Endothelial cell of umbilical vein (primary cell): ENCODE results near the gene PRTN3. TPM values are rescaled to one million over a fixed set of nuclear protein-coding genes. Genes with fewer than 3 reads are reported as not detected.
A peak's percentile ranks its signal among the peaks of the same experiment; 100 is the strongest.

Experiments used
- BruUV-seq: library from RNA; stranded (reverse); fragments of 400-500 nt; replicated peaks from 2 replicates; lab custom pipeline; 2021; lab: Mats Ljungman, UMichigan
- CTCF ChIA-PET: fragments of 300-600, 350-600 bp; sonication (Branson Sonifier 250); formaldehyde crosslinking; loops from one replicate; lab custom pipeline; 2021; ENCODE audit warnings: antibody characterized with exemption, inconsistent platforms; lab: Charles Lee
- POLR2A ChIA-PET: fragments of 300-600, 350-600 bp; sonication (Branson Sonifier 250); formaldehyde crosslinking; loops from one replicate; lab custom pipeline; 2021; ENCODE audit warnings: antibody characterized with exemption, inconsistent platforms; lab: Charles Lee
- DNase-seq: peaks from one replicate; pipeline ENCODE4 v3.0.0-alpha.2; 2011; ENCODE audit warnings: low read depth, low spot score
- FAIRE-seq: peaks from 2 replicates; lab custom pipeline; 2011; peaks lifted over from hg19 to GRCh38; lab: Jason Lieb, UNC
- H2AFZ ChIP-seq: 2 replicates; pipeline ENCODE4 v1.6.0; 2012; ENCODE audit warnings: low read depth, low read length, control low read depth, inconsistent platforms
- H3K27ac ChIP-seq: 2 replicates; pipeline ENCODE4 v1.5.1; 2011; ENCODE audit warnings: low read depth, mild to moderate bottlenecking, control low read depth, low read length, moderate library complexity; ENCODE audit not compliant: insufficient read depth
- H3K27me3 ChIP-seq, 2 experiments: 2 replicates each; pipeline versions ENCODE4 v1.6.0 to v1.6.1; 2011; ENCODE audit warnings: low read length in 2 of 2, mixed read lengths in 1 of 2; ENCODE audit not compliant: control insufficient read depth in 2 of 2, insufficient read depth in 2 of 2
- H3K36me3 ChIP-seq, 2 experiments: 2 replicates in 1 of 2; 3 replicates in 1 of 2; pipeline ENCODE4 v1.5.1; 2011; ENCODE audit warnings: low read length in 2 of 2, mild to moderate bottlenecking in 1 of 2, moderate library complexity in 1 of 2; ENCODE audit not compliant: control insufficient read depth in 2 of 2, insufficient read depth in 2 of 2; ENCODE audit errors: extremely low read depth in 1 of 2
- H3K4me1 ChIP-seq: 3 replicates; pipeline ENCODE4 v1.5.1; 2011; ENCODE audit warnings: mild to moderate bottlenecking, low read length; ENCODE audit not compliant: control insufficient read depth, insufficient read depth; ENCODE audit errors: extremely low read depth
- H3K4me2 ChIP-seq: 2 replicates; pipeline ENCODE4 v1.6.1; 2011; ENCODE audit warnings: low read length, control low read depth, mixed read lengths; ENCODE audit not compliant: insufficient read depth
- H3K4me3 ChIP-seq, 3 experiments: fragments of 200-600 bp in 1 of 3; sonication (generic), shearing (Covaris generic) in 1 of 3; replicated peaks in 1 of 3; 2 replicates each; pipeline ENCODE4 v1.5.1; 2011 to 2016; ENCODE audit warnings: control low read depth in 3 of 3, low read length in 3 of 3, mild to moderate bottlenecking in 2 of 3, inconsistent platforms in 1 of 3, low read depth in 1 of 3, moderate library complexity in 1 of 3; ENCODE audit not compliant: insufficient read depth in 1 of 3
- H3K79me2 ChIP-seq: 2 replicates; pipeline ENCODE4 v1.6.0; 2012; ENCODE audit warnings: low read length, inconsistent platforms; ENCODE audit not compliant: control insufficient read depth, insufficient read depth
- H3K9ac ChIP-seq: replicated peaks from 2 replicates; pipeline ENCODE3; 2011; ENCODE audit warnings: low read length, control low read depth; ENCODE audit not compliant: insufficient read depth; ENCODE audit errors: extremely low read depth
- H3K9me1 ChIP-seq: replicated peaks from 3 replicates; pipeline ENCODE4 v1.6.0; 2011; ENCODE audit warnings: mild to moderate bottlenecking, low read length; ENCODE audit not compliant: control insufficient read depth, insufficient read depth; ENCODE audit errors: extremely low read depth
- H3K9me3 ChIP-seq: replicated peaks from 2 replicates; pipeline ENCODE4 v1.5.1; 2012; ENCODE audit warnings: low read length, inconsistent platforms; ENCODE audit not compliant: control insufficient read depth, insufficient read depth
- H4K20me1 ChIP-seq: replicated peaks from 2 replicates; pipeline ENCODE3; 2011; ENCODE audit warnings: mild to moderate bottlenecking, low read length; ENCODE audit not compliant: control insufficient read depth, insufficient read depth; ENCODE audit errors: extremely low read depth
- JUN ChIP-seq: IDR thresholded peaks from 2 replicates; pipeline ENCODE4 v1.6.1; 2011; ENCODE audit warnings: borderline replicate concordance, low read depth; ENCODE audit not compliant: insufficient read length, insufficient read depth
- dilution Hi-C: fragments of 300-500 bp; cut with MboI; formaldehyde crosslinking; loops from one replicate; pipeline ENCODE4 v1.15.0; 2019; ENCODE audit warnings: low sequenced_read_pairs; ENCODE audit not compliant: extremely low pct_ligation_motif_present
- intact Hi-C: fragments of 100-400 bp; cut with micrococcal nuclease; formaldehyde crosslinking; loops from one replicate; pipeline ENCODE4 v1.10.0; 2022
- polyA plus RNA-seq, 4 experiments: library from polyadenylated mRNA; depleted of rRNA in 3 of 4; stranded (reverse) in 3 of 4; unstranded in 1 of 4; fragments of >200 nt; gene quantifications; 2 replicates each; pipeline versions ENCODE4 v1.2.1 to v1.2.3, GENCODE V29; 2011 to 2012; ENCODE audit warnings: missing spikeins in 1 of 4
- total RNA-seq: library from RNA; stranded (reverse); gene quantifications from 2 replicates; pipeline ENCODE4 v1.2.3, GENCODE V29; 2021
- TF ChIP-seq, protein P1 (sequence below), 2 donors: IDR thresholded peaks; 1 replicate in 1 of 2; 2 replicates in 1 of 2; pipeline ENCODE4 v1.5.1; 2011; ENCODE audit warnings: low read length in 2 of 2, mild to moderate bottlenecking in 2 of 2, moderate library complexity in 2 of 2, control low read depth in 1 of 2, inconsistent platforms in 1 of 2, low read depth in 1 of 2; ENCODE audit not compliant: insufficient read depth in 1 of 2; ENCODE audit errors: extremely low read depth in 1 of 2

The PRTN3 gene
- total and polyA plus RNA-seq, 2 donors (not counting 3 experiments of a cell fraction or from before 2014, with no cell fraction given) = not detected

DNA sequence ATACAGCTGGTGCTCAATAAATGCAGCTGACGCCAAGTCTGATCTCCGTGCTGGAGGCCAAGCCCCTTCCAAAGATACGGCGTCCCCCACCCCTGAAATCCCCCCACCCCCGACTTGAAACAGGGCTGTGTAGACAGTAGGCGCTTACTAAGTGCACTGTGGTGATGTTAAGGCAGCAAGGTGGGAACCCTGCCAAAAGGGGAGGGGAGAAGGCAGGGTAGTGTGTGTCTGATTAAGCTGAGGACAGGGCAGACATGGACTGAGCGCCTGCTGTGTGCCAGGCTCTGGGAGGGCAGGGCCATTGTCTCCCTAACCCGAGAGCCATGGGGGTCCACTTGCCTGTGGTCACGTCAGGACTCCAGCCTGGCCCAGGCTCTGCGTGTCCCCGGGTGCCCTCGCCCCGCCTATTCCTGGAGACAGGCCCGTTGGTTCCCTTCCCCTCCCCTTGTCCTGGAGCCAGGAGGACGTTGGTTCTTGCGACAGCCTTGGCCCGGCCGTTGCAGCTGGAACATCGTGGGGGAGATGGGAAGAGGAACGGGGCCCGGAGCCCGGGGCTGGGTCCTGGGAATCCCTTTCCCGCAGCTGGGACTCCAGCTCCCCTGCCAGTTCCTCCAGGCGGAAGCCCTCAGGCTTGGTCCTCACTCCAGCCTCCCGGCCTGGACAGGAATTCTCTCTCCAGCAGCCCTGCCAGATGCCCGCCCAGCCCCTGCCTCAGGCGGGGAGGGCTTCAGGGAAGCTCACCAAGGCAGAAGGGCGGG lies 9.6 kb downstream of the PRTN3 start:
- no TSS peak for BruUV-seq
- FAIRE-seq = no peak
- H3K9ac ChIP-seq = no peak overlapping the region

DNA sequence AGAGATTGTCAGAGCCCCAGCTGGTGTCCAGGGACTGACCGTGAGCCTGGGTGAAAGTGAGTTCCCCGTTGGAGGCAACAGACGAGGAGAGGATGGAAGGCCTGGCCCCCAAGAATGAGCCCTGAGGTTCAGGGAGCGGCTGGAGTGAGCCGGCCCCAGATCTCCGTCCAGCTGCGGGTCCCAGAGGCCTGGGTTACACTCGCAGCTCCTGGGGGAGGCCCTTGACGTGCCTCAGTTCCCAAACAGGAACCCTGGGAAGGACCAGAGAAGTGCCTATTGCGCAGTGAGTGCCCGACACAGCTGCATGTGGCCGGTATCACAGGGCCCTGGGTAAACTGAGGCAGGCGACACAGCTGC lies 10.2 kb downstream of the PRTN3 start:
- dilution Hi-C loops (no loop called here), intact Hi-C loops (no loop called here)
- H2AFZ ChIP-seq = peak overlapping the region; percentile 55
- no peak overlapping the region for H3K4me2 ChIP-seq
- H3K27me3 ChIP-seq = no peaks in the 10 kb centered on the region
- no peak for FAIRE-seq
- no peaks in the 10 kb centered on the region for H3K9me1 ChIP-seq
- no peaks in the 10 kb centered on the region for H3K9me3 ChIP-seq
- ChIA-PET CTCF (interaction anchor here (1.1 kb wide), 1 partner anchor 81 kb away, joined by 10 read pairs; no protein-coding TSS in a partner anchor), POLR2A (no interaction called here)
- H3K36me3 ChIP-seq = no peaks in the 10 kb centered on the region
- BruUV-seq = no TSS peak
- H3K9ac ChIP-seq = no peak overlapping the region
- no peaks in the 10 kb centered on the region for H3K4me1 ChIP-seq
- H3K4me3 ChIP-seq = no peak overlapping the region
- no peak for DNase-seq
- no peaks in the 10 kb centered on the region for H3K79me2 ChIP-seq
- TF ChIP-seq, protein P1, sequence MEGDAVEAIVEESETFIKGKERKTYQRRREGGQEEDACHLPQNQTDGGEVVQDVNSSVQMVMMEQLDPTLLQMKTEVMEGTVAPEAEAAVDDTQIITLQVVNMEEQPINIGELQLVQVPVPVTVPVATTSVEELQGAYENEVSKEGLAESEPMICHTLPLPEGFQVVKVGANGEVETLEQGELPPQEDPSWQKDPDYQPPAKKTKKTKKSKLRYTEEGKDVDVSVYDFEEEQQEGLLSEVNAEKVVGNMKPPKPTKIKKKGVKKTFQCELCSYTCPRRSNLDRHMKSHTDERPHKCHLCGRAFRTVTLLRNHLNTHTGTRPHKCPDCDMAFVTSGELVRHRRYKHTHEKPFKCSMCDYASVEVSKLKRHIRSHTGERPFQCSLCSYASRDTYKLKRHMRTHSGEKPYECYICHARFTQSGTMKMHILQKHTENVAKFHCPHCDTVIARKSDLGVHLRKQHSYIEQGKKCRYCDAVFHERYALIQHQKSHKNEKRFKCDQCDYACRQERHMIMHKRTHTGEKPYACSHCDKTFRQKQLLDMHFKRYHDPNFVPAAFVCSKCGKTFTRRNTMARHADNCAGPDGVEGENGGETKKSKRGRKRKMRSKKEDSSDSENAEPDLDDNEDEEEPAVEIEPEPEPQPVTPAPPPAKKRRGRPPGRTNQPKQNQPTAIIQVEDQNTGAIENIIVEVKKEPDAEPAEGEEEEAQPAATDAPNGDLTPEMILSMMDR (IDR thresholded peaks at IDR 0.05; ENCODE audit: extremely low read depth in 1 of 2, insufficient read depth in 1 of 2, low read depth in 1 of 2, low read length in 2 of 2) = no peak
- H3K27ac ChIP-seq = no peak overlapping the region
- no peaks in the 10 kb centered on the region for H4K20me1 ChIP-seq

More for the DNA sequence above, 9.6 kb downstream of the PRTN3 start:
- dilution Hi-C loops (no loop called here), intact Hi-C loops (no loop called here)
- Histone ChIP-seq H3K9me3 (no peaks in the 10 kb centered on the region), H3K4me3 (no peak overlapping the region), H3K4me2 (no peak overlapping the region), H3K9me1 (no peaks in the 10 kb centered on the region), H3K27ac (no peak overlapping the region), H3K79me2 (no peaks in the 10 kb centered on the region), H3K36me3 (no peaks in the 10 kb centered on the region), H2AFZ (peak overlapping the region; percentile 55), H3K27me3 (no peaks in the 10 kb centered on the region), H4K20me1 (no peaks in the 10 kb centered on the region), H3K4me1 (no peaks in the 10 kb centered on the region)
- ChIA-PET CTCF (interaction anchor here (1.1 kb wide), 1 partner anchor 81 kb away, joined by 10 read pairs; no protein-coding TSS in a partner anchor), POLR2A (no interaction called here)
- DNase-seq = no peak
- no peak for TF ChIP-seq JUN
